A549 (cell line): ENCODE results near the gene GRB14. TPM values are rescaled to one million over a fixed set of nuclear protein-coding genes. Genes with fewer than 3 reads are reported as not detected.

ENCODE experiments used
- ATAC-seq, 2 experiments: fragments of 200-7000 bp in 1 of 2; fragments of >200 bp in 1 of 2; cut with Nextera tagmentation in 1 of 2; cut with Tn5 transposase in 1 of 2; 3 replicates each; pipeline versions ENCODE4 v1.8.0 to v1.9.1; 2018 to 2020; ENCODE audit warnings: mild to moderate bottlenecking in 1 of 2, moderate library complexity in 1 of 2
- CTCF ChIA-PET: fragments of 300-600 bp; sonication (Branson Sonifier 250); formaldehyde crosslinking; extraction: SDS; loops from one replicate; lab custom pipeline; 2021; ENCODE audit warnings: antibody characterized with exemption, inconsistent platforms; lab: Yijun Ruan, JAX
- POLR2A ChIA-PET: fragments of 350-600 bp; formaldehyde crosslinking; extraction: SDS; loops from one replicate; lab custom pipeline; 2021; ENCODE audit warnings: antibody characterized with exemption, inconsistent platforms; lab: Yijun Ruan, JAX
- DNase-seq, 2 experiments: peaks; one replicate each; pipeline versions ENCODE4 v3.0.0 to v3.0.0-alpha.2; 2011 to 2016; ENCODE audit warnings: low read depth in 1 of 2, low spot score in 1 of 2
- FAIRE-seq: peaks from 2 replicates; lab custom pipeline; 2011; peaks lifted over from hg19 to GRCh38; lab: Jason Lieb, UNC
- H3K27ac ChIP-seq, 2 experiments: fragments of >200 bp; sonication (Bioruptor Twin); formaldehyde crosslinking; 3 replicates each; pipeline ENCODE4 v1.5.1; 2016 to 2017
- H3K4me1 ChIP-seq: fragments of >200 bp; sonication (Bioruptor Twin); formaldehyde crosslinking; 3 replicates; pipeline ENCODE4 v1.6.1; 2016
- H3K4me2 ChIP-seq: fragments of >200 bp; sonication (Bioruptor Twin); formaldehyde crosslinking; 3 replicates; pipeline ENCODE4 v1.6.1; 2016
- H3K4me3 ChIP-seq: fragments of >200 bp; sonication (Bioruptor Twin); formaldehyde crosslinking; 3 replicates; pipeline ENCODE4 v1.5.1; 2016
- H3K9me3 ChIP-seq: fragments of >200 bp; sonication (Bioruptor Twin); formaldehyde crosslinking; 3 replicates; pipeline ENCODE4 v1.6.1; 2016
- CBX8 ChIP-seq: fragments of 200-600 bp; sonication (generic); IDR thresholded peaks from 2 replicates; pipeline ENCODE4 v1.6.1; 2016
- CHD4 ChIP-seq: fragments of 200-600 bp; sonication (generic); IDR thresholded peaks from 2 replicates; pipeline ENCODE4 v1.6.1; 2016; ENCODE audit warnings: antibody characterized with exemption, mild to moderate bottlenecking, borderline replicate concordance
- EHF ChIP-seq: fragments of 250-450 bp; sonication (Bioruptor Pico); IDR thresholded peaks from 2 replicates; pipeline ENCODE4 v1.5.0; 2020; ENCODE audit warnings: mild to moderate bottlenecking
- EHMT2 ChIP-seq: fragments of 200-600 bp; sonication (generic); IDR thresholded peaks from 2 replicates; pipeline ENCODE4 v1.6.1; 2016; ENCODE audit warnings: antibody characterized with exemption, low read depth, mild to moderate bottlenecking, moderate library complexity
- ESRRA ChIP-seq: fragments of 150-350 bp; IDR thresholded peaks from 2 replicates; pipeline ENCODE4 v1.6.1; 2014; ENCODE audit warnings: mild to moderate bottlenecking, low read length, borderline replicate concordance
- FOSL2 ChIP-seq, 2 experiments: fragments of 450-650 bp in 1 of 2; fragments of >200 bp in 1 of 2; sonication (Bioruptor Twin) in 1 of 2; formaldehyde crosslinking; IDR thresholded peaks; 2 replicates each; pipeline versions ENCODE4 v1.5.0 to v1.6.1; 2016 to 2020; ENCODE audit warnings: mild to moderate bottlenecking in 1 of 2, moderate library complexity in 1 of 2
- GATA3 ChIP-seq: IDR thresholded peaks from 2 replicates; pipeline ENCODE4 v1.6.1; 2012; ENCODE audit warnings: borderline replicate concordance
- HDAC2 ChIP-seq: fragments of 200-600 bp; sonication (generic); IDR thresholded peaks from 2 replicates; pipeline ENCODE4 v1.6.1; 2016
- HEYL ChIP-seq: fragments of 250-450 bp; sonication (Bioruptor Pico); IDR thresholded peaks from 2 replicates; pipeline ENCODE4 v1.8.0; 2021; ENCODE audit warnings: mild to moderate bottlenecking, moderate library complexity
- JUN ChIP-seq, 2 experiments: fragments of >200 bp; sonication (Bioruptor Twin); formaldehyde crosslinking; IDR thresholded peaks; 2 replicates in 1 of 2; 3 replicates in 1 of 2; pipeline ENCODE4 v1.6.1; 2016 to 2017
- KDM5A ChIP-seq: fragments of 200-600 bp; sonication (generic); IDR thresholded peaks from 2 replicates; pipeline ENCODE4 v1.6.1; 2016; ENCODE audit warnings: antibody characterized with exemption, mild to moderate bottlenecking
- MAFK ChIP-seq: fragments of 450-650 bp; IDR thresholded peaks from 2 replicates; pipeline ENCODE4 v1.6.1; 2014; ENCODE audit not compliant: partially characterized antibody
- MAZ ChIP-seq: fragments of 150-350 bp; IDR thresholded peaks from 2 replicates; pipeline ENCODE4 v1.6.1; 2014; ENCODE audit warnings: antibody characterized with exemption, low read depth, low read length, borderline replicate concordance
- POLR2A ChIP-seq: IDR thresholded peaks from 2 replicates; pipeline ENCODE4 v1.6.1; 2012; ENCODE audit warnings: mild to moderate bottlenecking, low read length
- RCOR1 ChIP-seq: fragments of 150-350 bp; IDR thresholded peaks from 2 replicates; pipeline ENCODE4 v1.6.1; 2014; ENCODE audit warnings: antibody characterized with exemption, low read length, low read depth
- RFX5 ChIP-seq: fragments of 450-650 bp; IDR thresholded peaks from 2 replicates; pipeline ENCODE4 v1.7.1; 2014; ENCODE audit warnings: antibody characterized with exemption, mild to moderate bottlenecking, moderate library complexity
- RNF2 ChIP-seq: fragments of 200-600 bp; sonication (generic); IDR thresholded peaks from 2 replicates; pipeline ENCODE4 v1.6.1; 2016; ENCODE audit warnings: low read depth, mild to moderate bottlenecking, antibody characterized with exemption, moderate library complexity, borderline replicate concordance
- SMC3 ChIP-seq: fragments of >200 bp; sonication (Bioruptor Twin); formaldehyde crosslinking; IDR thresholded peaks from 3 replicates; pipeline ENCODE4 v1.6.1; 2018; ENCODE audit warnings: inconsistent platforms
- TFCP2L1 ChIP-seq: fragments of 250-450 bp; sonication (Bioruptor Pico); IDR thresholded peaks from 2 replicates; pipeline ENCODE4 v1.5.0; 2021; ENCODE audit warnings: mild to moderate bottlenecking
- ZC3H11A ChIP-seq: fragments of 450-650 bp; IDR thresholded peaks from 2 replicates; pipeline ENCODE4 v1.6.1; 2014; ENCODE audit warnings: antibody characterized with exemption, mild to moderate bottlenecking
- ZSCAN20 ChIP-seq: fragments of 250-450 bp; sonication (Bioruptor Pico); IDR thresholded peaks from 2 replicates; pipeline ENCODE4 v1.8.0; 2022; ENCODE audit warnings: mild to moderate bottlenecking, moderate library complexity
- WGBS: methylation state at CpG from one replicate; pipeline ENCODE4 v1.1.6; 2017; ENCODE audit errors: missing lambda C conversion rate; 5-methylcytosine and 5-hydroxymethylcytosine counted together
- polyA plus RNA-seq, 4 experiments: library from polyadenylated mRNA; depleted of rRNA in 3 of 4; stranded (reverse); fragments of >200 nt; fragmentation: RNase III in 1 of 4; extraction: RNeasy Plus Mini Kit Qiagen cat#74134 plus additional on column Dnase treatment in 1 of 4; gene quantifications; 2 replicates in 3 of 4; 3 replicates in 1 of 4; pipeline ENCODE4 v1.2.3, GENCODE V29; 2011 to 2017
- TF ChIP-seq, protein P1 (sequence below): IDR thresholded peaks from 2 replicates; pipeline ENCODE4 v1.6.1; 2012
- TF ChIP-seq, protein P2 (sequence below): fragments of 150-350 bp; IDR thresholded peaks from 2 replicates; pipeline ENCODE4 v1.6.1; 2014; ENCODE audit warnings: low read depth, mild to moderate bottlenecking, low read length

The GRB14 gene
- polyA plus RNA-seq, 2 of the 4 experiments (the other 2 are of a cell fraction), result 18.6 to 26.0 TPM

DNA sequence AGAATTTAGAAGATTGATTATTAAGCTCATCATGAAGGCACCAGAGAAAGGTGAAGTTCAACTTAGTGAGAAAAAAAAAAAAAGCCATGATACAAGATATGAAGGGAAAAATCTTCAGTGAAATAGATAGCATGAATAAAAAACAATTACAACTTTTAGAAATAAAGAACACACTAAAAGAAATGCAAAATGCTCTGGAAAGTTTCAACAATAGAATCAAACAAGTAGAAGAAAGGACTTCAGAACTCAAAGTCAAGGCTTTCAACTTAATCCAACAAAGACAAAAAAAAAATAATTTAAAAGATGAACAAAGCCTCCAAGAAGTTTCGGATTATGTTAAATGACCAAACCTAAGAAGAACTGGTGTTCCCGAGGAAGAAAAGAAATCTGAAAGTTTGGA is 105.5 kb downstream of the GRB14 start:
- Histone ChIP-seq H3K4me1 (peaks cover 19% of the 10 kb centered on the region), H3K27ac (no peak overlapping the region), H3K4me3 (no peak overlapping the region), H3K9me3 (peaks cover 27% of the 10 kb centered on the region)
- POLR2A ChIA-PET, result no interaction called here
- DNase-seq, result no peak
- no peak for FAIRE-seq
- TF ChIP-seq FOSL2 (IDR thresholded peaks at IDR 0.05), result no peak
- TF ChIP-seq FOSL2 (CRISPR knock-in tag; IDR thresholded peaks at IDR 0.05), result no peak
- no peak for TF ChIP-seq MAZ
- TF ChIP-seq EHF, result no peak
- TF ChIP-seq, protein P1, sequence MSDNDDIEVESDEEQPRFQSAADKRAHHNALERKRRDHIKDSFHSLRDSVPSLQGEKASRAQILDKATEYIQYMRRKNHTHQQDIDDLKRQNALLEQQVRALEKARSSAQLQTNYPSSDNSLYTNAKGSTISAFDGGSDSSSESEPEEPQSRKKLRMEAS, result no peak
- no peak for TF ChIP-seq RFX5
- TF ChIP-seq ZC3H11A, result no peak
- TF ChIP-seq, all 56 proteins: peak for 0
- H3K4me2 ChIP-seq, result no peak overlapping the region
- CTCF ChIA-PET, result no interaction called here
- ATAC-seq, result no peak
- WGBS, result 93% methylated on average over 2 of the region's 2 CpGs

DNA sequence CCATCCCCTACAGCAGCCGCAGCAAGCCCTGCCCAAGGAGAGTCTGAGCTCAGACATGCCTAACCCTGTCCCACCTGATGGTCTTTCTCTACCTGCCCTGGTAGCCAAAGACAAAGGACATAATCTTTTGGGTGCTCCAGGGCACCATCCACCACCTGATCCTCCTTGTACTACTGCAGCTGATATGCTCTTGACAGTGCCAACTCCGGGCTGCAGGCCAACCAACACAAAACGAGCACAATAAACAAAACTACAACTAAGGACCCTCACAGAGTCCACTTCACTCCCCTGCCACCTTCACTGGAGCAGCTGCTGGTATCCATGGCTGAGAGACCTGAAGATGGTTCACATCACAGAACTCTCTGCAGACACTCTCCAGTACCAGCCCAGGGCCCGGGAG is 106.3 kb downstream of the GRB14 start:
- ChIA-PET POLR2A (no interaction called here), CTCF (no interaction called here)
- H3K4me3 ChIP-seq, result no peak overlapping the region
- DNase-seq (no peak), ATAC-seq (no peak)
- 90% methylated on average over 4 of the region's 4 CpGs for WGBS
- H3K4me2 ChIP-seq, result peak overlapping the region; percentile 47
- H3K27ac ChIP-seq, result peak overlapping the region; percentile 12 to 75; a peak in 5 of 6 replicates
- TF ChIP-seq KDM5A (no peak), ZSCAN20 (CRISPR knock-in tag) (no peak), JUN (IDR thresholded peaks at IDR 0.05) (no peak), GATA3 (no peak), RNF2 (no peak), POLR2A (no peak)
- TF ChIP-seq, protein P1, result no peak
- TF ChIP-seq, all 56 proteins: peak for 0
- no peak for FAIRE-seq
- peaks cover 19% of the 10 kb centered on the region for H3K4me1 ChIP-seq
- peaks cover 24% of the 10 kb centered on the region for H3K9me3 ChIP-seq

DNA sequence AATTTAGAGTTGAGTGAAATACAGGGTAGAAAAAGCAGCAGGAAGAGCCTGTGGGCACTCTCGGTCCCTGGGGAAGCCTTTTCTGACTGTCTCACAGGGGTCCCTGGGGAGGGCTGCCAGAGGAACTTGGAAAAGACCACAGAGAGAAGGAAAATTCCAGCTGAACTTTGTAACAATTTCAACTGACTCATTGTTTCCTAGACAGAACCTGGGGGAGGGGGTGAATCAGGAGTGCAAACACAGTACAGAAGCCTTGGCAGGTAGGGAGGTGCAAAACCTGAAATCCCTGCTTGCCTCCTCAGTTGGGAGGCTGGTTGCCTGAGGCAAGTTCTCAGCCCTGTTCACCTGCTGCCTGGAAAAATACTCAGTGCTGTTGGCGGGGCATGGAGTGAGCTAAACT is 106.8 kb downstream of the GRB14 start:
- 94% methylated on average over 2 of the region's 2 CpGs for WGBS
- Histone ChIP-seq H3K4me2 (peak overlapping the region; percentile 47), H3K9me3 (peaks cover 21% of the 10 kb centered on the region), H3K4me1 (peaks cover 19% of the 10 kb centered on the region), H3K4me3 (no peak overlapping the region), H3K27ac (peak overlapping the region; percentile 13 to 75; a peak in 4 of 6 replicates)
- DNase-seq (peak in 1 of 2 experiments; percentile 28), ATAC-seq (peak; percentile 54 to 59; a peak in 4 of 6 replicates), FAIRE-seq (no peak)
- ChIA-PET CTCF (interaction anchor here (0.7 kb wide), 1 partner anchor 46 kb away, joined by 3 read pairs; no protein-coding TSS in a partner anchor), POLR2A (no interaction called here)
- TF ChIP-seq KDM5A (no peak), RCOR1 (no peak), EHMT2 (no peak)
- TF ChIP-seq, protein P2, sequence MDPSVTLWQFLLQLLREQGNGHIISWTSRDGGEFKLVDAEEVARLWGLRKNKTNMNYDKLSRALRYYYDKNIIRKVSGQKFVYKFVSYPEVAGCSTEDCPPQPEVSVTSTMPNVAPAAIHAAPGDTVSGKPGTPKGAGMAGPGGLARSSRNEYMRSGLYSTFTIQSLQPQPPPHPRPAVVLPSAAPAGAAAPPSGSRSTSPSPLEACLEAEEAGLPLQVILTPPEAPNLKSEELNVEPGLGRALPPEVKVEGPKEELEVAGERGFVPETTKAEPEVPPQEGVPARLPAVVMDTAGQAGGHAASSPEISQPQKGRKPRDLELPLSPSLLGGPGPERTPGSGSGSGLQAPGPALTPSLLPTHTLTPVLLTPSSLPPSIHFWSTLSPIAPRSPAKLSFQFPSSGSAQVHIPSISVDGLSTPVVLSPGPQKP, result no peak

DNA sequence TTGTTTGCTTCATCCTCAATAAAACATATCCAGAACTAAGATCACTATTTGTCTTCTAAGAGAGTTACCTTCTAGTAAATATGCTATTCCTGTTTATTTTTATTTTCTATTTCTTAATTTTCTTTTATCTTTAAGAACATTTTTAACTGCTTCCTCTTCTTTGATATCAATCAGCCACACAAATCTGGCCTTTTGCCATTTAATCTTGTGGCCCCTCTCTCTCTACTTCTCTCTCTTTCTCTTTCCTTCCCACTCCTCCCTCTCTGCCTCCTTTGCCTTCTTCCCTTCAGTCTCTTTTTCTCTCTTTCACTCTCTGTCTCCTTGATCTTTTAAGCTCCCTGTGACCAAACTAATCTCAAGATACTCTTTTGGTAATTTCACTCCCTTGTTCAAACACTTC is 108.4 kb downstream of the GRB14 start:
- ChIA-PET POLR2A (no interaction called here), CTCF (no interaction called here)
- no peak overlapping the region for H3K4me3 ChIP-seq
- peaks cover 16% of the 10 kb centered on the region for H3K9me3 ChIP-seq
- TF ChIP-seq POLR2A, result no peak
- no peak for TF ChIP-seq ZSCAN20 (CRISPR knock-in tag)
- TF ChIP-seq CHD4, result no peak
- no peak for TF ChIP-seq CBX8
- TF ChIP-seq RCOR1, result no peak
- TF ChIP-seq HEYL (CRISPR knock-in tag), result no peak
- no peak for TF ChIP-seq SMC3
- TF ChIP-seq ESRRA, result no peak
- TF ChIP-seq MAFK, result no peak
- no peak for TF ChIP-seq TFCP2L1
- TF ChIP-seq HDAC2, result no peak
- H3K27ac ChIP-seq, result no peak overlapping the region
- no peak overlapping the region for H3K4me2 ChIP-seq
- no peak for ATAC-seq
- DNase-seq, result no peak
- H3K4me1 ChIP-seq, result peaks cover 19% of the 10 kb centered on the region
- FAIRE-seq, result no peak
